Sigmoid colon (tissue), 7 donors: Measurements from ENCODE around the gene IGF2R. TPM values are rescaled to one million over a fixed set of nuclear protein-coding genes. Genes with fewer than 3 reads are reported as not detected.
"Not testable (repeated sequence)": the region's sequence is repeated elsewhere in the genome, so short reads cannot be mapped to it uniquely, and the experiment has no call there.

Source experiments
- DNase-seq: peaks from one replicate; pipeline ENCODE4 v3.0.0-alpha.2; 2019
- H3K27ac ChIP-seq, 4 donors: fragments of 200-600 bp; sonication (generic); one replicate each; pipeline ENCODE4 v1.5.1; 2016 to 2019; ENCODE audit warnings: mild to moderate bottlenecking in 1 of 4
- H3K27me3 ChIP-seq, 3 donors: fragments of 200-600 bp; sonication (generic); one replicate each; pipeline ENCODE4 v1.5.1; 2019; ENCODE audit warnings: mild to moderate bottlenecking in 1 of 3
- H3K36me3 ChIP-seq, 4 donors: fragments of 200-600 bp; sonication (generic); one replicate each; pipeline ENCODE4 v1.5.1; 2016 to 2019
- H3K4me1 ChIP-seq, 4 donors: fragments of 200-600 bp; sonication (generic); one replicate each; pipeline ENCODE4 v1.5.1; 2017 to 2019
- H3K4me3 ChIP-seq, 4 donors: fragments of 200-600 bp; sonication (generic); one replicate each; pipeline ENCODE4 v1.5.1; 2017 to 2019; ENCODE audit warnings: mild to moderate bottlenecking in 2 of 4, moderate library complexity in 1 of 4
- H3K9me3 ChIP-seq, 4 donors: fragments of 200-600 bp in 3 of 4; sonication (generic) in 3 of 4; one replicate each; pipeline versions ENCODE4 v1.5.1 to v1.6.1; 2013 to 2019
- CTCF ChIP-seq, 4 experiments: fragments of 450-650 bp in 3 of 4; fragments of 200-600 bp in 1 of 4; IDR thresholded peaks; one replicate each; pipeline ENCODE4 v1.5.1; 2016 to 2019; ENCODE audit warnings: antibody characterized with exemption in 4 of 4, mild to moderate bottlenecking in 3 of 4, moderate library complexity in 2 of 4
- EP300 ChIP-seq, 4 donors: sonication (generic); formaldehyde crosslinking; IDR thresholded peaks; one replicate each; pipeline ENCODE4 v1.6.1; 2017; ENCODE audit warnings: antibody characterized with exemption in 4 of 4
- POLR2A ChIP-seq, 2 donors: fragments of 450-650 bp; IDR thresholded peaks; one replicate each; pipeline ENCODE4 v1.6.1; 2016; ENCODE audit warnings: antibody characterized with exemption in 2 of 2, mild to moderate bottlenecking in 2 of 2, moderate library complexity in 2 of 2
- POLR2AphosphoS5 ChIP-seq, 4 donors: sonication (generic); formaldehyde crosslinking; IDR thresholded peaks; one replicate each; pipeline ENCODE4 v1.6.1; 2017; ENCODE audit warnings: antibody characterized with exemption in 4 of 4
- WGBS, 2 donors: extraction: QIAGEN DNeasy Blood & Tissue Kit; methylation state at CpG; one replicate each; pipeline ENCODE4 v1.1.7; 2013; 5-methylcytosine and 5-hydroxymethylcytosine counted together
- intact Hi-C: fragments of 100-400 bp; cut with DNase I; formaldehyde crosslinking; loops from one replicate; pipeline ENCODE4 v1.15.1; 2023
- polyA plus RNA-seq, 3 donors: library from polyadenylated mRNA; stranded (reverse); fragments of 200-250 nt; gene quantifications; one replicate each; pipeline ENCODE4 v1.2.3, GENCODE V29; 2013
- total RNA-seq, 4 donors: library from RNA; depleted of rRNA; stranded (reverse); fragments of >200 nt; gene quantifications; one replicate each; pipeline ENCODE4 v1.1.0, GENCODE V29; 2016
- donor health status: healthy with polysubstance abuse.
- donor health status: Bipolar disorder and iron deficiency.
- donor health status: healthy.

The IGF2R gene
- total and polyA plus RNA-seq, 7 donors: 3.6 to 80.9 (median 41.3) TPM

DNA sequence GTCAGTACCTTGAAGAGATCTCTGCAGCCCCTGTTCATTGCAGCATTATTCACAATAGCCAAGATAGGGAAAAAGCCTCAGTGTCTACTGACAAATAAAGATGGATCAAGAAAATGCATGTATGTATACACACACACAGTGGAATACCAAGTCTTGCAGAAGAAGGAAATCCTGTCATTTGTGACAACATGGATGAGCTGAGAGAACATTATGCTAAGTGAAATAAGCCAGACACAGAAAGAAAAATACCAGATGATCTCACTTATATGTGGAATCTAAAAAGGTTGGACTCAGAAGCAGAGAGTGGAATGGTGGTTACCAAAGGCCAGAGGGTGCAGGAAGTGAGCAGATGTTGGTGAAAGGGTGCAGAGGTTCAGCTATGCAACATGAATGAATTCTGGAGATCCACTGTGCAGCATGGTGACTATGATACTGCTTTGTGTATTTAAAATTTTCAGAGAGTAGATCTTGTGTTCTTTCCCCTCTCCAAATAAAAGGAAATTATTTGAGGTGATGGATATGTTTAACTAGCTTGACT, 141.8 kb downstream of the IGF2R start:
- no peak overlapping the region for H3K4me3 ChIP-seq
- no peak for DNase-seq
- no peak overlapping the region for H3K27ac ChIP-seq
- H3K4me1 ChIP-seq: no peaks in the 10 kb centered on the region
- H3K27me3 ChIP-seq: no peaks in the 10 kb centered on the region
- TF ChIP-seq EP300 (IDR thresholded peaks at IDR 0.05) (no peak), POLR2AphosphoS5 (IDR thresholded peaks at IDR 0.05) (no peak), POLR2A (IDR thresholded peaks at IDR 0.05) (no peak), CTCF (IDR thresholded peaks at IDR 0.05) (no peak)
- peaks cover 0 to 13% (median 6%) of the 10 kb centered on the region in 4 donors for H3K36me3 ChIP-seq
- intact Hi-C loops: no loop called here
- no peaks in the 10 kb centered on the region for H3K9me3 ChIP-seq

GRCh38 chr6:160111806-160112205, 142.9 kb downstream of the IGF2R start:
- peaks cover 0 to 4% (median 4%) of the 10 kb centered on the region in 4 donors for H3K36me3 ChIP-seq

DNA sequence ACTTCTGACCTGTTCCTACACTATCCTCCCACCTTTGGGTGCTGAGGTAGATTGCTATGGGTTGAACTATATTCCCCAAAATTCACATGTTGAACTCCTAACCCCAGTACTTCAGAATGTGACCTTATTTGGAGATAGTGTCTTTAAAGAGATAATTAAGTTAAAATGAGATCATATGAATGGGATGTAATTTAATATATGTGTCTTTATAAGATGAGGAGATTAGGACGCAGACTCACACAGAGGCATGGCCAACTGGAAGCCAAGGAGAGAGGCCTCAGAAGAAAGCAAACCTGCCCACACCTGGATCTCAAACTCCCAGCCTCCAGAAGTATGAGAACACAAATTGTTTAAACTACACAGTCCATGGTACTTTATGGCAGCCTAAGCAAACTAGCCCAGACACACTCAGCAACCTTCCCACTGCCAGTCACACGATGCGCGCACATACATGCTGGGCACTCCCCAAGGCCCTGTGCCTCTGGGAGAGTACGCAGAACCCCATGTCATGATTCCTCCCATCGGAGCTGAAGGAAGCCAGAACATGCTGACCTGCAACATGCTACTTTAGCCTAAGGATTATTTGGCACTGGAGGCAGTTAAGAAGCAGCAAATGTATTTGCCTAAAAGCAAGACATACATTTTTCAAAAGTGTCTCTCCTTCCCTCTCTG, 143.9 kb downstream of the IGF2R start:
- no peak for TF ChIP-seq POLR2AphosphoS5 (IDR thresholded peaks at IDR 0.05)
- Histone ChIP-seq H3K27ac (no peak overlapping the region), H3K4me3 (no peak overlapping the region), H3K27me3 (no peaks in the 10 kb centered on the region), H3K9me3 (no peaks in the 10 kb centered on the region), H3K4me1 (no peaks in the 10 kb centered on the region), H3K36me3 (peaks cover 0 to 4% (median 0%) of the 10 kb centered on the region in 4 donors)
- intact Hi-C loops: no loop called here
- DNase-seq: no peak
- 93 to 96% methylated on average over 6 of the region's 6 CpGs for WGBS, 2 donors

More at GRCh38 chr6:160111806-160112205, 142.9 kb downstream of the IGF2R start:
- no peak overlapping the region for H3K4me3 ChIP-seq
- no peaks in the 10 kb centered on the region for H3K27me3 ChIP-seq
- H3K9me3 ChIP-seq: no peaks in the 10 kb centered on the region
- WGBS, 2 donors: 85 to 88% methylated on average over 4 of the region's 4 CpGs
- H3K27ac ChIP-seq: no peak overlapping the region
- TF ChIP-seq POLR2AphosphoS5 (IDR thresholded peaks at IDR 0.05) (no peak), CTCF (IDR thresholded peaks at IDR 0.05) (no peak), POLR2A (IDR thresholded peaks at IDR 0.05) (no peak), EP300 (IDR thresholded peaks at IDR 0.05) (no peak)
- no peaks in the 10 kb centered on the region for H3K4me1 ChIP-seq
- intact Hi-C loops: no loop called here
- DNase-seq: no peak

DNA sequence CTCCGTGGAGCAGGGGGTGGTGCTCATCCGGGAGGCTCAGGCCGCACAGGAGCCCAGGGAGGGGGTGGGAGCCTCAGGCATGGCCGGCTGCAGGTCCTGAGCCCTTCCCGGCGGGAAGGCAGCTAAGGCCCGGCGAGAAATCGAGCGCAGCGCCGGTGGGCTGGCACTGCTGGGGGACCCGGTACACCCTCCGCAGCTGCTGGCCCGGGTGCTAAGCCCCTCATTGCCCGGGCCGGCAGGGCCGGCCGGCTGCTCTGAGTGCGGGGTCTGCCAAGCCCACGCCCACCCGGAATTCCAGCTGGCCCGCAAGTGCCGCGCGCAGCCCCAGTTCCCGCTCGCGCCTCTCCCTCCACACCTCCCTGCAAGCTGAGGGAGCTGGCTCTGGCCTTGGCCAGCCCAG, 145.7 kb downstream of the IGF2R start:
- H3K4me3 ChIP-seq, H3K27me3 ChIP-seq, H3K27ac ChIP-seq, H3K36me3 ChIP-seq, H3K9me3 ChIP-seq, H3K4me1 ChIP-seq, intact Hi-C loops, DNase-seq: not testable (repeated sequence)
- 97 to 98% methylated on average over 29 of the region's 29 CpGs for WGBS, 2 donors

DNA sequence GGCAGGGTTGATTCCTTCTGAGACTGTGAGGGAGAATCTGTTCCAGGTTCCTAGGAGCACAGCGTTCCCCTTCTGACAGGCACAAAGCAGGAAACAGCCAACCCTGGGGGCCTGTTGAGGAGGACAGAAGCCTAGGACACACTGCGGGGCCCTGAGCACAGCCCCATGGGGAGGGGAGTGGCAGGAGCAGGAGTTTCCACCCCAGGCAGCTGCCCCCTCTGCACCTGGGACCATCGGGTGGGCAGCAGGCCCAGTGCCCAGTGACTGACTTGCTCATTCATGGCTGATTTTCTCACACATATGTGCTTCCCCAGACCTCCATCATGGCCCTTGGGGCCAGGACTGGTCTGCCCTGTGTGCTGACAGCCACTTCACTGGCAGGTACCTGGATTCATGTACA, 146.5 kb downstream of the IGF2R start:
- 93 to 94% methylated on average over 3 of the region's 3 CpGs for WGBS, 2 donors
- intact Hi-C loops: no loop called here

More for the DNA sequence above, 146.5 kb downstream of the IGF2R start:
- H3K27ac ChIP-seq: no peak overlapping the region
- peak; percentile 54 for DNase-seq
- no peaks in the 10 kb centered on the region for H3K4me1 ChIP-seq
- TF ChIP-seq CTCF (IDR thresholded peaks at IDR 0.05) (no peak), POLR2A (IDR thresholded peaks at IDR 0.05) (no peak), POLR2AphosphoS5 (IDR thresholded peaks at IDR 0.05) (no peak), EP300 (IDR thresholded peaks at IDR 0.05) (no peak)
- H3K9me3 ChIP-seq: no peaks in the 10 kb centered on the region
- H3K27me3 ChIP-seq: no peaks in the 10 kb centered on the region
- no peaks in the 10 kb centered on the region for H3K36me3 ChIP-seq
- H3K4me3 ChIP-seq: no peak overlapping the region
